ENCODE data around the gene VPS4A.

VPS4A gene

GRCh38 chr16:69366431-69366830 is 55.3 kb downstream of the VPS4A start:
- no peak for DNase-seq (ENCODE audit: low spot score)

DNA sequence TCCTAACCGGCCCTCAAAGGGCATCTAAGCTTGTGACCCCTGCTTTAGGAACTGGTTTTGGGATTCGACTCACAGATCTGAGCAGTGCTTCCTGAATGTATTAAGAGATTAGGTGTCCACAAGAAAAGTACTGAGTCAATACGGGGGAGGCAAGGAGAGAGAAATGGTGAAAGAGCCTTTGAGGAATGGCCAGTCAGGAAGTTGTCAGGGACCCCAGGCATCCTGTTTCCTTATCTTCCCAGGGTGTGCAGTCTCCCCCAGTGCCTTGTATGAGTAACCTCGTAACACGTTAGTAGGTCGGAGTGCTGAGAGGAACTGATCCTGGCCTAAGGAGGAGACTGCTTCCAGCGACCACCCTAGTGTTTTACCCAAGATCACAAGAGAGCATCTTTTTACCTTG is 56.8 kb downstream of the VPS4A start:
- DNase-seq (ENCODE audit: low spot score) = no peak

DNA sequence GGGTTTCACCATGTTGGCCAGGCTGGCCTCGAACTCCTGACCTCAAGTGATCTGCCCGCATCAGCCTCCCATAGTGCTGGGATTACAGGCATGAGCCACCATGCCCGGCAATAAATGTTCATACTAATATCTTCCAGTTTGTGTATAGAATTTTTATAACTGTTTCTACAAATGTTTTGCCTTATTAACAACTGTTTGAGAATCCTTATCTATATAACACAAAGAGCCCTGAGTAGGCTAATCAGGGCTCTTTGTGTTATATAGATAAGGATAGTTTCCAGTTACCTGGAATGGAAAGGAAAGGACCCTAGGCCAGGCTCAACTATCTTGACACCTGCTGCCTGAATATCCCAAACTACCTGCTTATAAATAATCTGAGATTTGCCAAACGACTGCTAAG is 57.7 kb downstream of the VPS4A start:
- DNase-seq (ENCODE audit: low spot score) = no peak

GRCh38 chr16:69371564-69371963 is 60.4 kb downstream of the VPS4A start:
- no peak for DNase-seq (ENCODE audit: low spot score)

DNA sequence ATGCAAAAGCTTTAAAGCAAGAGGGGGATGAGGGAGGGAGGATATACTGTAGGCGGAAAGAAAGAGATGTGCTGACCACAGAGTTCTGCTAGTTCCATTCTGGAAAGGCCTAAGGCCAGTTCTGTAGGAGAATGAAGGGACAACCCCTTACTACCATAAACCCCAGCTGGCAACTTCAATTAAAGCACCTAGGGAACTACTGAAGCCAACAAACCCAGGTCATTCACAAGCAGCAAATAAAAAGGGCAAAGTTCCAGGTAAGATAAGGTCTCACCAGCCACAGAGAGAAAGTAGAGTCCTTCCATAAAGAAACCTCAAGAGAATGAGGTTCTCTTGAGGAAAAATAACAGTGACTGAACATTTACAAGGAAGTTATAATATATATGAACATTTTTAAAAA is 61.9 kb downstream of the VPS4A start:
- DNase-seq (ENCODE audit: low spot score) = no peak

Measured in pons (tissue), 1 donor.